Measurements from ENCODE around the gene SCFD2. TPM values are rescaled to one million over a fixed set of nuclear protein-coding genes. Genes with fewer than 3 reads are reported as not detected.
A peak's percentile ranks its signal among the peaks of the same experiment; 100 is the strongest.

Gene SCFD2
- total RNA-seq, 1 donor: 33.2 TPM

- no peak for TF ChIP-seq CTCF (IDR thresholded peaks at IDR 0.05; ENCODE audit: insufficient read depth, low read depth, low read length)
- peak; percentile 30 for DNase-seq (ENCODE audit: low read depth)
- H3K4me3 ChIP-seq (ENCODE audit: low read depth, low read length): no peak overlapping the region
Measured at GRCh38 chr4:53116954-53117353, 248.9 kb downstream of the SCFD2 start.

- no peak for TF ChIP-seq CTCF (IDR thresholded peaks at IDR 0.05; ENCODE audit: insufficient read depth, low read depth, low read length)
- no peak for DNase-seq (ENCODE audit: low read depth)
Measured at GRCh38 chr4:53113431-53114225, 252.2 kb downstream of the SCFD2 start.

DNA sequence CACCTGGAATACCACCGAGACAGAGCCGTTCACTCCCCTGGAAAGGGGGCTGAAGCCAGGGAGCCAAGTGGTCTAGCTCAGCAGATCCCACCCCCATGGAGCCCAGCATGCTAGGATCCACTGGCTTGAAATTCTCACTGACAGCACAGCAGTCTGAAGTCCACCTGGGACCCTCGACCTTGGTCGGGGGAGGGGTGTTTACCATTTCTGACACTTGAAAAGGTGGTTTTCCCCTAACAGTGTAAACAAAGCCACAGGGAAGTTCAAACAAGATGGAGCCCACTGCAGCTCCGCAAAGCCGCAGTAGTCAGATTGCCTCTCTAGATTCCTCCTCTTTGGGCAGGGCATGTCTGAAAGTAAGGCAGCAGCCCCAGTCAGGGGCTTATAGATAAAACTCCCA, 260.5 kb downstream of the SCFD2 start:
- no peak overlapping the region for H3K4me3 ChIP-seq (ENCODE audit: low read depth, low read length)
- no peak for DNase-seq (ENCODE audit: low read depth)
- no peak for TF ChIP-seq CTCF (IDR thresholded peaks at IDR 0.05; ENCODE audit: insufficient read depth, low read depth, low read length)

More at GRCh38 chr4:53113431-53114225, 252.2 kb downstream of the SCFD2 start:
- no peak overlapping the region for H3K4me3 ChIP-seq (ENCODE audit: low read depth, low read length)

GRCh38 chr4:53103481-53103880, 262.4 kb downstream of the SCFD2 start:
- H3K4me3 ChIP-seq (ENCODE audit: low read depth, low read length): no peak overlapping the region
- no peak for TF ChIP-seq CTCF (IDR thresholded peaks at IDR 0.05; ENCODE audit: insufficient read depth, low read depth, low read length)
- DNase-seq (ENCODE audit: low read depth): no peak

DNA sequence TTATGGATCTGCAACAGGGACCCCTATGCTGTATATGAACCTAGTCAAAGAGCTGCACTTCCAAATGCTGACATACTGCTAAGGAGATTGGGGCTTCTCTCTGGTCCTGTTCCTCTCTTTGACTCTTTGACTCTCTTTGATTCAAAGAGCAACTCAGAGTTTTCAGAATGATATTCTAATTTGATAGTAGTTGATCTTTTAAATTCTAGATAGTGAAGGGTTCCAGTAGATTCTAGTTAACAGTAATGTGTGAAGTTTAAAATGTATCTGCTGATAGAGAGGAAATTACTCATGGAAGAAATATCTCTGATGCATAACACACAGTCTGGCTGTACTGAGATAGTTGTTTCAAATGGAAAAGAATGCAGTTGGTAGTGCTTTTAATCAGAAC, 264.7 kb downstream of the SCFD2 start:
- DNase-seq (ENCODE audit: low read depth): peak; percentile 66
- no peak for TF ChIP-seq CTCF (IDR thresholded peaks at IDR 0.05; ENCODE audit: insufficient read depth, low read depth, low read length)

DNA sequence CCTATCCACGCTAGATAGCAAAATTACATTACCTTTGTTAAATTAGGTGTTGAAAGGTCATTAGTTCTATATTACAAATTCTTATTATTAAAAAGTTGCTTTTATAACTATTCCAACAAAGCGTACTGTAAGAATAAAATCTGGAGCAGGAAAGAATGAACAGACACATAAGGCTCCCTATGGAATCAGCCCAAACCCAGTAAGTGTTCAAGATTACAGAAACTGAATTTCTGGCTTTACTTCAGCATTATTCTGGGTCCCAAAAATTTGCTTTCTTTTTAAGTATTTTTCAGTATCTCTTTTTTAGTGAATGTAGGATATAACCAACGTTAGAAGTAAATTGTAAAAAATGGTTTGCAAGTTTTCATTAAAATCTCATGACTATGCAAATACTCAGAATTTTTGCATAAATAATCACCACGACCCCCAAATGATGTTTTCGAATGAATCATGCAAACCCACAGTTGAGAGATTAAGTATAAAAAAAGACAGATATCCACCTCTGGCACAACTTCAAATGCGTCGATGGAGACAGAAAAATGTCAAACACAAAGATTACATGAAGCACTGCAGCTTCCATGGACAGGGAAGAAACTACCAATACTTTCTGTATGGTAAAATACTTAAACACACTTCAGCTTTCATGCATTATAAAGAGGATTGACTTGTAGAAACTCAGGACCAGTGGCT, 265.2 kb downstream of the SCFD2 start:
- TF ChIP-seq CTCF (IDR thresholded peaks at IDR 0.05; ENCODE audit: insufficient read depth, low read depth, low read length): no peak
- peak overlapping the region; percentile 4 for H3K4me3 ChIP-seq (ENCODE audit: low read depth, low read length)
- peak; percentile 71 for DNase-seq (ENCODE audit: low read depth)

More for the DNA sequence above, 264.7 kb downstream of the SCFD2 start:
- peak overlapping the region; percentile 4 for H3K4me3 ChIP-seq (ENCODE audit: low read depth, low read length)
